GM13977 (cell line): ENCODE measurements around the gene PTPRG.

ENCODE experiments used
- DNase-seq: peaks from one replicate; pipeline ENCODE4 v3.0.0; 2012; ENCODE audit warnings: low spot score
- in situ Hi-C: fragments of 300-500 bp; cut with MboI; formaldehyde crosslinking; loops from one replicate; pipeline ENCODE4 v1.12.0; 2022; ENCODE audit warnings: low sequenced_read_pairs, low pct_unique_long_range_greater_than_20kb, mixed read lengths, inconsistent platforms; ENCODE audit not compliant: unreplicated experiment
- TF ChIP-seq, protein P1 (sequence below): IDR thresholded peaks from 2 replicates; pipeline ENCODE4 v1.5.1; 2012; ENCODE audit warnings: mild to moderate bottlenecking, control low read depth; ENCODE audit not compliant: insufficient read depth; ENCODE audit errors: extremely low read depth, missing control alignments

PTPRG gene

DNA sequence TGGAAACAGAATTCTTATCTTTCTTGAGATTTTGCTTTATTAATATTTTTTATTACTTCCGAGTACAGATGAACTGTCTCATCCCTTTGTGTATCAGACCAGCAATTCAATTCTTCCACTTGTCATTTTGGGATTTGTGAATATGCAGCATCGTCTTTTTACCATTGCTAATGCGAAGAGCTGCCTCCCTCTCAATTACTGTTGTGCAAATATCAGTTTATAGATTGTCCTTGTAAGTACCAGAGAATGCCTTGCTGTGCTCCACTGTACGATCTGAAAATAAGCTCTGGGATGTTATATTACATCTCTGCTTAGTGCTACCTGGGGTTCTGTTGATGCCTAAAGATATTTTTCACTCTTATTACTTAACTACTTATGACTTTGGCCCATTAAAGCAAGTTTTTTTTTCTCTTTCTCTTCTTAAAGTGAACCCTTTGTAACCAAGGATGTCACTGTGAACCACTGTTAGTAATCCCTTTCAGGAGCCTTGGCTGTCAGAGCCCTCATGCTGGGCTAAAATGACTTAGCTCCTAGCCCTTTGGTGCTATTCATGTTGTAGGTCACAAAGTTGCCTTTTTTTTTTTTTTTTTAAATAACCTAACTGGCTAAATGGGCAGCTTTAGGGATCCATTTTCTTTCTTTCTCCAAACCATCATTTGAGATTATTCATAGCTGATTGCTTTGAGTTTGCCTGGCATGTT lies 429.1 kb downstream of the PTPRG start:
- TF ChIP-seq, protein P1, sequence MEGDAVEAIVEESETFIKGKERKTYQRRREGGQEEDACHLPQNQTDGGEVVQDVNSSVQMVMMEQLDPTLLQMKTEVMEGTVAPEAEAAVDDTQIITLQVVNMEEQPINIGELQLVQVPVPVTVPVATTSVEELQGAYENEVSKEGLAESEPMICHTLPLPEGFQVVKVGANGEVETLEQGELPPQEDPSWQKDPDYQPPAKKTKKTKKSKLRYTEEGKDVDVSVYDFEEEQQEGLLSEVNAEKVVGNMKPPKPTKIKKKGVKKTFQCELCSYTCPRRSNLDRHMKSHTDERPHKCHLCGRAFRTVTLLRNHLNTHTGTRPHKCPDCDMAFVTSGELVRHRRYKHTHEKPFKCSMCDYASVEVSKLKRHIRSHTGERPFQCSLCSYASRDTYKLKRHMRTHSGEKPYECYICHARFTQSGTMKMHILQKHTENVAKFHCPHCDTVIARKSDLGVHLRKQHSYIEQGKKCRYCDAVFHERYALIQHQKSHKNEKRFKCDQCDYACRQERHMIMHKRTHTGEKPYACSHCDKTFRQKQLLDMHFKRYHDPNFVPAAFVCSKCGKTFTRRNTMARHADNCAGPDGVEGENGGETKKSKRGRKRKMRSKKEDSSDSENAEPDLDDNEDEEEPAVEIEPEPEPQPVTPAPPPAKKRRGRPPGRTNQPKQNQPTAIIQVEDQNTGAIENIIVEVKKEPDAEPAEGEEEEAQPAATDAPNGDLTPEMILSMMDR = no peak
- DNase-seq = no peak
- in situ Hi-C loops = no loop called here

DNA sequence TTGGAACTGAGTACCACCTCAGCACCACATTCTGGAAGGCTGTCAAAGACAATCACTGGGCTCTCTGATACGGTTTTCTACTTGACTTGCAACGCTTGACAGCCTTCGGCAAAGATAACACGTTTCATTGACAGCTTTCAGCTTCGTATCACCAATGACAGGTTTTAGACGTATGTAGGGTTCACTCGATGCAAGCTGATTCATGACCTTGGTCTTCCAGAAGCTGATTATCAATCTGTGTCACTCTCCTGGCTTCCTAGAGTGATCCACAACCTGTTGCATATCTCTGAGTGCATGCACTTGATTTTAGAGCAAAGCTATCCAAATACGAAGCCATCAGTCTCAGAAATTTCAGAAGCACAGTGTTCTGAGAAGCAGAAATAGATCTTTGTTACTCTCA lies 430.3 kb downstream of the PTPRG start:
- TF ChIP-seq, protein P1 = no peak
- in situ Hi-C loops = no loop called here
- DNase-seq = no peak

DNA sequence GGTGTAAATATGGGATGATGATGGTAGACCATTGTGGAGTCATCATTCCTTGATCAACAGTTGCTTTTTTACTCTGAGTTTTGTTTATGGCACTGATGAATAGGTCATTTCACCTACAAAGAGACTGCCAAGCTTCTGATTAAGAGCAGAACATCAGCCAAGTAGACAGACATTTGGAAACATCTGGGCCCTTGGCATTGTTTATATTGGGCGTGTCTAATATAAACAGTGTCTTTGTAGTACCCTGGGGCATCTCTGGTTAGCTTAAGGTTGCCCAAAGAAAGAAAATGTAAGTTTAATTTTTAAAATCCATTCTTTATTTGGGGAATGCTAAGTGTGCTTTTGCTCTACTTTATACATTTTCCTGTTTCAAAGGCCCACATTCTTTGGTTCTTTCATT lies 435.0 kb downstream of the PTPRG start:
- TF ChIP-seq, protein P1 = no peak
- no peak for DNase-seq
- in situ Hi-C loops = no loop called here

DNA sequence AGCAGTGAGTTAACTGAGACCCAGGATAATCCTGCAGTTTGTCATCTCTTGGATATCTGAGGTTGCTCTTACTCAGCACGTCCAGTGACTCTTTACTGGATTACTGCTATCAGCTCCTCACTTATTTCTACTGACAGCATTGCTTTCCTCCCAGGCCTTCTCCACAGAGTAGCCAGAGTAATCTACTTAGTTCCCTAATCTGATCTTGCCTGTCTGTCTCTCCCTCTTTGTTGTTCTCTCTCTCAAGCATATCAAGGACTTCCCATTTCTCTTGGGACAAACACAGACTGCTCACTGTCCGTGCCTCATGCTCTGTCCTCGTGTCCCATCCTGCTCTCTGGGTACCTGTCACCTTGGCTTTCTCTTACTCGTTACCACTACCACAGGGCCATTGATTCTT lies 435.7 kb downstream of the PTPRG start:
- no peak for DNase-seq
- TF ChIP-seq, protein P1 = no peak
- in situ Hi-C loops = no loop called here

DNA sequence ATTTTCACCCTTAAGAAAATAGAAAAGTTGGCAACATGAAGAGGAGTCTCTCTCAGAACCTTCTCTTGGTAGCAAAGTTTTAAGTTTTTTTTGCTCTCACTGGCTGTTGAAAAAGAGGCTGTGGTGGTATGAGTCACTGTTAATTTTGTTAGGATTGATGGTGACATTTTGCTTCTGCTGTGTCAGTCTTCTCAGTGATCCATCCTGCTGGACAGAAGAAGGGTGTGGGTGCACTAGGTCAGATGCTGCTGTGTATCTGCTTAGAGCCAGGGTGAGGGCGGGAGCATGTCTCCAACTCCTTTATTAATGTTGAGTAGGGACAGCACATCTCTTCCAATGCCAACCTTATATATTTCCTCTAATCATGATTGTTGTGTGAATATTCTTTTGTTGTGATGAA lies 442.5 kb downstream of the PTPRG start:
- in situ Hi-C loops = no loop called here
- TF ChIP-seq, protein P1 = no peak
- DNase-seq = no peak

DNA sequence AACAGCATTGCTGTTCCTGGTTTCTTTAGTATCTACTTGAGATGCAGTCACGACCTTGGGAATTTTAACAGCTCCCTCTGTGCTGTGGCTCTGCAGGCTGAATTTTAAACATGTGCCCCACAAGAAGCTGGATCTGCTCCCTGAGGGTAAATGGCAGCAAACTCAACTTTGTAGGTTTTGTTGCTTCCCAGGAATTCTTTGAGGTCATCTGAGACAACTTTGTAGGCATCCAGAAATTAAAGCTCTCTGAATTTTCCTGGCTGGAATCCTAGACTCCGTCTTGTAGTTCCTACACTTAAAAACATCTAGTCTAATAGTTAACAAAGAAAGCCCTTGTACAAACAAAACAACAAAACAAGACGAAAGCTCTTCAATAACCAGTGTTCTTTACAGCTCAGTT lies 445.7 kb downstream of the PTPRG start:
- TF ChIP-seq, protein P1 = no peak
- in situ Hi-C loops = no loop called here
- no peak for DNase-seq

DNA sequence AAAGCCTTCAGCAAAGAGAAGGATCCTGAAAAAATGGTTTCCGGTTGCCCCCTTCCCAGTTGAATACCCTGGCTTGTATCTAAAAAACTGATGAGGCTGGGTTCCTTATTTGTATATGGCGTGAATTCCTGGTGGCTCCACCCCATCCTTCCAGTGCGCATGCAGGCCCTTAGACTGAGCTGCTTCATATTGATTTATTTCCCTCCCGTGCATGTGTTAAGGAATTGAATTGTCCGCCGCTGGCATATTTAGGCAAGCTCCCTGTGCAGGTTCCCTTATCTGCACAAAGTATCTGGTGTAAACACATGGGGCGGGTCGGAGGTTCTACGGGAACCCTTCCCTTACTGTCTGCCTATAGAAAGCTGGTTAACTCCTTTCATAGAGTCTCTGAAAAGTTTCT lies 449.6 kb downstream of the PTPRG start:
- in situ Hi-C loops = no loop called here
- TF ChIP-seq, protein P1 = no peak
- no peak for DNase-seq
